K562 (cell line): Measurements from ENCODE around the gene OR56B4. TPM values are rescaled to one million over a fixed set of nuclear protein-coding genes. Genes with fewer than 3 reads are reported as not detected.
"Not testable (repeated sequence)": the region's sequence is repeated elsewhere in the genome, so short reads cannot be mapped to it uniquely, and the experiment has no call there.

Source experiments
- ATAC-seq: fragments of 200-7000 bp; cut with Tn5 transposase; 3 replicates; pipeline ENCODE4 v1.9.1; 2020; ENCODE audit warnings: moderate library complexity
- BruUV-seq: library from RNA; stranded (reverse); fragments of 400-500 nt; replicated peaks from 2 replicates; lab custom pipeline; 2021; lab: Mats Ljungman, UMichigan
- CTCF ChIA-PET: fragments of 300-600 bp; formaldehyde crosslinking; extraction: SDS; loops from one replicate; lab custom pipeline; 2021; ENCODE audit warnings: low intra/inter-chr PET ratio; lab: Yijun Ruan, JAX
- POLR2A ChIA-PET: fragments of 300-600, 350-650 bp; sonication (Branson Sonifier 250); formaldehyde crosslinking; extraction: SDS; loops from one replicate; lab custom pipeline; 2021; ENCODE audit warnings: antibody characterized with exemption, inconsistent platforms; lab: Yijun Ruan, JAX
- DNase-seq, 4 experiments: peaks; one replicate each; pipeline versions ENCODE4 v3.0.0 to v3.0.0-alpha.2; 2011 to 2018; ENCODE audit warnings: low spot score in 3 of 4, mixed read lengths in 3 of 4; ENCODE audit errors: extremely low read depth in 1 of 4
- FAIRE-seq: peaks from 2 replicates; lab custom pipeline; 2011; peaks lifted over from hg19 to GRCh38; lab: Jason Lieb, UNC
- H2AFZ ChIP-seq: 2 replicates; pipeline ENCODE4 v1.6.0; 2011; ENCODE audit warnings: low read depth, low read length, control low read depth, inconsistent platforms
- H3K27ac ChIP-seq: fragments of 200-600 bp; 3 replicates; pipeline ENCODE4 v1.8.0; 2011; ENCODE audit warnings: low read depth, mild to moderate bottlenecking, control low read depth, inconsistent platforms, low read length, moderate library complexity, mixed read lengths; ENCODE audit errors: extremely low read depth
- H3K27me3 ChIP-seq, 2 experiments: fragments of 300-600 bp in 1 of 2; 2 replicates in 1 of 2; 3 replicates in 1 of 2; pipeline versions ENCODE4 v1.6.0 to v1.8.0; 2011; ENCODE audit warnings: inconsistent platforms in 2 of 2, low read length in 2 of 2, mild to moderate bottlenecking in 1 of 2, mixed read lengths in 1 of 2, moderate library complexity in 1 of 2; ENCODE audit not compliant: control insufficient read depth in 2 of 2, insufficient read depth in 2 of 2
- H3K36me3 ChIP-seq: fragments of 300-600 bp; 3 replicates; pipeline ENCODE4 v1.8.0; 2011; ENCODE audit warnings: mild to moderate bottlenecking, low read length, inconsistent platforms; ENCODE audit not compliant: control insufficient read depth, insufficient read depth
- H3K4me1 ChIP-seq, 2 experiments: fragments of 200-600 bp in 1 of 2; replicated peaks in 1 of 2; 2 replicates in 1 of 2; 3 replicates in 1 of 2; pipeline versions ENCODE4 v1.5.1 to v1.8.0; 2011; ENCODE audit warnings: inconsistent platforms in 2 of 2, low read length in 2 of 2, mild to moderate bottlenecking in 1 of 2, mixed read lengths in 1 of 2, moderate library complexity in 1 of 2; ENCODE audit not compliant: control insufficient read depth in 2 of 2, insufficient read depth in 2 of 2
- H3K4me2 ChIP-seq: 2 replicates; pipeline ENCODE4 v1.6.1; 2011; ENCODE audit warnings: low read length, control low read depth, inconsistent platforms, mixed read lengths; ENCODE audit not compliant: insufficient read depth
- H3K4me3 ChIP-seq: fragments of 200-600 bp; sonication (generic), shearing (Covaris generic); 2 replicates; pipeline ENCODE4 v1.5.1; 2016; ENCODE audit warnings: control low read depth, inconsistent platforms
- H3K79me2 ChIP-seq: fragments of 200-600 bp; 3 replicates; pipeline ENCODE4 v1.8.0; 2011; ENCODE audit warnings: low read length, inconsistent platforms; ENCODE audit not compliant: control insufficient read depth, insufficient read depth
- H3K9ac ChIP-seq, 2 experiments: 2 replicates each; pipeline versions ENCODE4 v1.6.0 to v1.6.1; 2011; ENCODE audit warnings: low read depth in 2 of 2, low read length in 2 of 2, control low read depth in 1 of 2, inconsistent platforms in 1 of 2, mild to moderate bottlenecking in 1 of 2, mixed read lengths in 1 of 2; ENCODE audit not compliant: insufficient read depth in 1 of 2
- H3K9me1 ChIP-seq: one replicate; pipeline ENCODE4 v1.6.0; 2011; ENCODE audit warnings: inconsistent platforms, mild to moderate bottlenecking, low read length, moderate library complexity; ENCODE audit not compliant: control insufficient read depth, insufficient read depth
- H3K9me3 ChIP-seq: replicated peaks from 2 replicates; pipeline ENCODE4 v1.5.1; 2011; ENCODE audit warnings: low read depth, low read length, inconsistent platforms; ENCODE audit not compliant: control insufficient read depth, insufficient read depth
- H4K20me1 ChIP-seq: replicated peaks from 2 replicates; pipeline ENCODE4 v1.6.1; 2011; ENCODE audit warnings: low read length, inconsistent platforms, mixed read lengths; ENCODE audit not compliant: control insufficient read depth, insufficient read depth
- CLOCK ChIP-seq: fragments of 250-450 bp; sonication (Bioruptor Pico); IDR thresholded peaks from 2 replicates; pipeline ENCODE4 v1.4.0; 2020; ENCODE audit warnings: mild to moderate bottlenecking, moderate library complexity, borderline replicate concordance
- FOXA3 ChIP-seq, 2 experiments: fragments of 450-650 bp in 1 of 2; sonication (generic) in 1 of 2; formaldehyde crosslinking; IDR thresholded peaks in 1 of 2; conservative IDR thresholded peaks in 1 of 2; 2 replicates each; pipeline versions ENCODE4 v1.4.0 to v1.8.0; 2020 to 2022; ENCODE audit warnings: mild to moderate bottlenecking in 2 of 2, missing genetic modification reagents in 1 of 2
- ZNF277 ChIP-seq: fragments of 250-450 bp; sonication (Bioruptor Pico); IDR thresholded peaks from 2 replicates; pipeline ENCODE4 v1.8.0; 2022; ENCODE audit warnings: inconsistent platforms, mild to moderate bottlenecking, moderate library complexity, borderline replicate concordance
- ZNF584 ChIP-seq: fragments of 200-800 bp; sonication (Bioruptor generic); IDR thresholded peaks from 2 replicates; pipeline ENCODE4 v1.6.1; 2016; ENCODE audit warnings: low read depth, mild to moderate bottlenecking, missing genetic modification characterization, missing compliant biosample characterization
- WGBS: fragments of 100-300 bp; shearing (Covaris generic); methylation state at CpG from one replicate; pipeline ENCODE4 v1.1.6; 2016; ENCODE audit warnings: low coverage, mixed read lengths; ENCODE audit not compliant: insufficient coverage; ENCODE audit errors: missing lambda C conversion rate; 5-methylcytosine and 5-hydroxymethylcytosine counted together
- in situ Hi-C: fragments of 300-500 bp; cut with MboI; formaldehyde crosslinking; loops from 4 replicates; pipeline ENCODE4 v1.15.0; 2018; ENCODE audit warnings: inconsistent platforms, mixed read lengths
- intact Hi-C: fragments of 100-400 bp; cut with micrococcal nuclease; formaldehyde crosslinking; loops from 2 replicates; pipeline ENCODE4 v1.14.2; 2022
- polyA plus RNA-seq, 8 experiments: library from polyadenylated mRNA; depleted of rRNA in 4 of 8; stranded (reverse) in 5 of 8; unstranded in 3 of 8; fragments of >200 nt; fragmentation: Nextera tagmentation in 2 of 8; fragmentation: Illumina TruSeq in 1 of 8; extraction: Ambion mirVana in 2 of 8; extraction: Trizol in 1 of 8; gene quantifications; 2 replicates each; pipeline versions ENCODE4 v1.2.1 to v1.2.3, GENCODE V29; 2011 to 2014; ENCODE audit warnings: inconsistent platforms in 1 of 8, missing spikeins in 1 of 8
- total RNA-seq, 7 experiments: library from RNA; depleted of rRNA in 6 of 7; stranded (reverse); fragments of >200 nt in 6 of 7; fragmentation: Illumina TruSeq in 2 of 7; extraction: Trizol in 2 of 7; gene quantifications; 2 replicates each; pipeline versions ENCODE4 v1.2.1 to v1.2.3, GENCODE V29; 2011 to 2021; ENCODE audit warnings: low replicate concordance in 1 of 7

Gene OR56B4
- total and polyA plus RNA-seq, 9 of the 15 experiments (the other 6 are each of a cell fraction or from before 2014, with no cell fraction given) = 0.07 TPM; not detected in 8

GRCh38 chr11:6132431-6132830 lies 24.9 kb downstream of the OR56B4 start (continued):
- TF ChIP-seq ZNF277 (CRISPR knock-in tag) = no peak
- no peak for TF ChIP-seq ZNF584 (CRISPR knock-in tag)
- no peak for TF ChIP-seq FOXA3 (CRISPR knock-in tag; conservative IDR thresholded peaks at IDR 0.05 in 1 of 2, IDR thresholded peaks at IDR 0.05 in 1 of 2)
- no peak for TF ChIP-seq CLOCK (CRISPR knock-in tag)

GRCh38 chr11:6135936-6136335 lies 28.5 kb downstream of the OR56B4 start:
- H3K79me2 ChIP-seq, H3K4me2 ChIP-seq, H3K36me3 ChIP-seq, CTCF ChIA-PET, FAIRE-seq, H3K9me3 ChIP-seq, H4K20me1 ChIP-seq, H3K27me3 ChIP-seq, intact Hi-C loops, H3K4me1 ChIP-seq, H3K4me3 ChIP-seq, H3K27ac ChIP-seq, ATAC-seq, H2AFZ ChIP-seq, BruUV-seq, in situ Hi-C loops, DNase-seq, H3K9ac ChIP-seq, H3K9me1 ChIP-seq: not testable (repeated sequence)
- POLR2A ChIA-PET = interaction anchor here (1.3 kb wide), 1 partner anchor 12 kb away, joined by 3 read pairs; no protein-coding TSS in a partner anchor
- WGBS = 0% methylated on average over 1 of the region's 2 CpGs
